HG02571 (cell line): Measurements from ENCODE around the gene SNX30.
A peak's percentile ranks its signal among the peaks of the same experiment; 100 is the strongest.

Source experiments
- ATAC-seq: cut with Tn5 transposase; IDR thresholded peaks from one replicate; pipeline ENCODE4 v1.9.1; 2021; ENCODE audit warnings: mild to moderate bottlenecking, moderate library complexity; ENCODE audit not compliant: unreplicated experiment

SNX30 gene

DNA sequence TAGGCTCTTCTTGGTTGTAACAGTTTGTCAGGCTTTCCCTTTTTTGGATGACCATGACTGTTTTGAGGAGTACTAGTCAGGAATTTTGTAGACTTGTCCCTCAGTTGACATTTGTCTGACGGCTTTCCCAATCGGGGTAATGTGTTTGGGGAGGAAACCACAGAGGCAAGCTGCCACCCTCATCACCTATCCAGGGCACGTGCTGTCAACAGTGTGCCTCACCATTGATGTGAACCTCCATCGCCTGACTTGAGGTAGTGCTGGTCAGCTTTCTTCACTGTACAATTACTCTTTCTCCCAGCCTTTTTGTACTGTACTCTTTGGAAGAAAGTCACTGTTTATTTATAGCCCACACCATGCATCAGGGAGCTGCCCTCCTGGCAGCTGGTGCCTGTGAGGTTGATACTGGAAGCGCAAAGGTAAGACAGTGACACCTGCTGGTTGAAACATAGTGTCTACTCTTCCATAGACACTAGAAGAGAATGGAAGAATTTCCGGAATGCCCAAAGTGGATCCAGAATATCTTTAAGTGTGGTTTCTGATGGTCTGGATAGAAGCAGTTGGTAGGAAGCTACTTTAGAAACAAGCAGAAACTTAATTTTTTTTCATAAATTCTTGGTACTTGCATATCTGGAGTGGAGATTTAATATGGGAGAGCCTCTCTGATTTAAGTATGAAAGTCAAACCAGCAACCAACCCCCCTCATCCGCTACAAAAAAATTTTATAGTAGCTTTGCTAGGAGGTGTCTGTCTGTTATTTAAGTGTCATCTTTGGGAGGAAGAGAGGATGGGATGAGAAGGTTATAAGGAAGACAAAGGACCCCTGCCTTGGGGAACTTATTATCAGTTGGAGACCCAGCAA lies 69.3 kb downstream of the SNX30 start:
- no peak for ATAC-seq

- no peak for ATAC-seq
These were observed 70.3 kb downstream of the SNX30 start for GRCh38 chr9:112820881-112821280.

DNA sequence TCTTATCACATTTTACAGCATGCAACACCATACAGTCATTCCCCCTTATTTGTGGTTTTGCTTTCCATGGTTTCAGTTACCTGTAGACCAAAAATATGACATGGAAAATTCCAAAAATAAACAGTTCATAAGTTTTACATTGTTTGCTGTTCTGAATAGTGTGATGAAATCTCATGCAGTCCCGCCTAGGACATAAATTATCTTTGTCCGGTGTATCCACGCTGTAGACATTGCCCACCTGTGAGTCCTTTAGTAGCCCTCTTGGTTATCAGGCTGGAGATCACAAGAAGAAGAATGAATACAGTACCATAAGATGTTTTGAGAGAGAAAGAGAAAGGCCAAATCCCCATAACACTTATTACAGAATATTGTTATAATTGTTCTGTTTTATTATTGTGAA lies 72.1 kb downstream of the SNX30 start:
- no peak for ATAC-seq

GRCh38 chr9:112823257-112823656 lies 72.7 kb downstream of the SNX30 start:
- no peak for ATAC-seq

GRCh38 chr9:112831281-112831851 lies 80.8 kb downstream of the SNX30 start:
- no peak for ATAC-seq

- ATAC-seq, result no peak
These were observed 81.4 kb downstream of the SNX30 start for GRCh38 chr9:112831969-112832368.

- ATAC-seq, result no peak
These were observed 82.5 kb downstream of the SNX30 start for GRCh38 chr9:112833081-112833480.

- no peak for ATAC-seq
These were observed 85.8 kb downstream of the SNX30 start for GRCh38 chr9:112836394-112836793.

GRCh38 chr9:112838342-112838741 lies 87.8 kb downstream of the SNX30 start:
- no peak for ATAC-seq

- ATAC-seq, result no peak
These were observed 88.8 kb downstream of the SNX30 start for GRCh38 chr9:112839331-112839730.

- ATAC-seq, result no peak
These were observed 90.7 kb downstream of the SNX30 start for GRCh38 chr9:112841261-112841660.

GRCh38 chr9:112842555-112842954 lies 92.0 kb downstream of the SNX30 start:
- ATAC-seq, result no peak

GRCh38 chr9:112844771-112845542 lies 94.4 kb downstream of the SNX30 start:
- ATAC-seq, result peak; percentile 54

- ATAC-seq, result no peak
These were observed 96.2 kb downstream of the SNX30 start for GRCh38 chr9:112846528-112847488.

DNA sequence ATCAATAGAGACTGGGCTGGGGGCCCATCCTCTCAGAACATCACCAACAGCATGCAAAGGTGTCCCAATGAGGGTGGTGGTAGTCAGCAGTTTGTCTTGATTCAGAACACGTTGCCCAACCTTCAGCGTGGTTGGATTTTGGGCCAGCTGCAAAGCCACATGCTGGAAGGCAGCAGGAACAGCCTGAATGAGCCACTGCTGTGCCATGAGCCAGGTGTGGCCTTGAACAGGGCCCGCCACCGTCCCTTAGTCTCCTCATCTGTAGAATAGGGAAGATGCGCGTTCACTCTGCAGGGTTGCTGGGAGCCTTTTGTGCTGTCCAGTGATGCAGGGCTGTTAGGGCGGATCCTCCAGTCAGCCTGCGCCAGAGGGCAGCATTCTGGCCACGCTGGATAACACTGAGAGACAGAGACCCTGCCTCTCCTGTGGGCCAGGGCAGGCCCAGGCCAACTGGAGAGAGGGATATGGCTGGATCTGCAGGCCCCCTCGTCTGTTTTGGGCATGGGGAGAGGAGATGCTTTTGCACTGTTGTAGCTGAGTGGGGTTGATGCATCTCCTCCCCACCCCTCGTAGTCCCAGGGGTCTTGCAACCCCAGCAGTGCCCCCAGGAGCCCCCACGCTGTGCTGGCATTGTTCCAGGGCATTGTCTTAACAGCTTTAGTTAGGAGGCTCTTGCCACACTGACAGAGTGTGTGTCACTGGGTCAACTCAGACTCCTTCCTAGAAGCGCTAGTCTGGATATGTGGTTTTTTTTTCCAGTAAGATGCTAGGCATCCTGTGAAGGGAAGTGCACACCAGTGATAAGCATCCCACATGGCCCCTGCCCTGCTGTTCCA lies 98.0 kb downstream of the SNX30 start:
- no peak for ATAC-seq

GRCh38 chr9:112849363-112849922 lies 98.9 kb downstream of the SNX30 start:
- ATAC-seq, result no peak

- no peak for ATAC-seq
These were observed 100.3 kb downstream of the SNX30 start for GRCh38 chr9:112850840-112851239.

DNA sequence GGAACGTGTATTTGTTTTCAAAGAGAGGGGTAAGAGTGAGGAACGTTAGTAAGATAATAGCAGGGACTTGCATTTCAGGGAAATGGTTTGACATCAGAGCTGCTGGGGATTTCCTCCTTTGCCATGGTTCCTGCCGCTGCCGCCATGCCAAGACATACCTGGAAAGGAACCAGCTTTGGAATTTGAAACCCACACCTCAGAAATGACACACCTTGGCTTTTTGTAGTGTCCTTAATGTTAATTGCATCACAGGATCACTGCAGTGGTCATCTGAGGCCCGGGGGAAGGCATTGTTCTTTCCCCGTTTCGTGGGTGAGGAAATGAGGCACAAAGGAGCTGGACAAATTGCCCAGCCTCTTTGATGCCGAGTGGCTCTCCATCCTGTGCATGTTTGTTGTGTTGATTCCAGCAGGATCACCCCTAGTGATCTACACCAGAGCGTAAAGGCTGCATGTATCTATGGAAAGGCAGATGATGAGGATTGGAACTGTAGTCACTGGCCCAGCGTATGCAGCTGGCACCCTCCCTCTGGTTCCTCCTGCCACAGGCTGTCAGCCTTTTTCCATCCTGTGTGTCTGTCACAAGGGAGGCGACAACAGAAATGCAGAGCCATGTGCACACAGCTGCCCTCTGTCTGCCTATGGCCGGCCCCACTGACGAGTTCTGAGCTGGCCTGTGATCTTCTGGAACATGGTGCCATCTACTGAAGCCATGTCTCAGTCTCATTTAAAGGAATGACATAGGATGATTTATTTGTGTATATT lies 102.4 kb downstream of the SNX30 start:
- ATAC-seq, result no peak
